ENCODE data around the gene FANCD2. TPM values are rescaled to one million over a fixed set of nuclear protein-coding genes. Genes with fewer than 3 reads are reported as not detected.

The FANCD2 gene
- total RNA-seq, 1 donor from 2014 or later, result 54.6 TPM

DNA sequence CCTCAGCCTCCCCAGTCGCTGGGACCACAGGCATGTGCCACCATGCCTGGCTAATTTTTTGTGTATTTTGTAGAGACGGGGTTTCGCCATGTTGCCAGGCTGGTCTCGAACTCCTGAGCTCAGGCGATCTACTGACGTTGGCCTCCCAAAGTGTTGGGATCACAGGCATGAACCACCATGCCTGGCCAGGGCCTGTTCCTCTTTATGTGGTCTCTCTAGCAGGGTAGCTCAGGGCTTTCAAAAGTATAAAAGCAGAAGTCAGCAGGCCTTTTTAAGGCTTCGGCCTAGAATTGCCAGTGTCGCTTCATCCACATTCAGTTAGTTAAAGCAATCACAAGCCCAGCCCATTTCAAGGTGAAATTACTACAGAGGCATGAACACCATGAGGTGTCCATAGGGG is 123.0 kb downstream of the FANCD2 start:
- Histone ChIP-seq H3K27ac (no peak overlapping the region), H3K4me1 (peaks cover 0 to 9% of the 10 kb centered on the region in 2 donors), H3K4me3 (no peak overlapping the region), H3K27me3 (no peaks in the 10 kb centered on the region), H3K36me3 (peaks cover 39 to 55% of the 10 kb centered on the region in 2 donors), H3K9me3 (no peaks in the 10 kb centered on the region)
- intact Hi-C loops (cut with DNase I), result loop anchor here (10.0 kb wide), 1 partner anchor 414 kb away; the partner anchor contains the start of gene BRPF1
- TF ChIP-seq, protein P1, sequence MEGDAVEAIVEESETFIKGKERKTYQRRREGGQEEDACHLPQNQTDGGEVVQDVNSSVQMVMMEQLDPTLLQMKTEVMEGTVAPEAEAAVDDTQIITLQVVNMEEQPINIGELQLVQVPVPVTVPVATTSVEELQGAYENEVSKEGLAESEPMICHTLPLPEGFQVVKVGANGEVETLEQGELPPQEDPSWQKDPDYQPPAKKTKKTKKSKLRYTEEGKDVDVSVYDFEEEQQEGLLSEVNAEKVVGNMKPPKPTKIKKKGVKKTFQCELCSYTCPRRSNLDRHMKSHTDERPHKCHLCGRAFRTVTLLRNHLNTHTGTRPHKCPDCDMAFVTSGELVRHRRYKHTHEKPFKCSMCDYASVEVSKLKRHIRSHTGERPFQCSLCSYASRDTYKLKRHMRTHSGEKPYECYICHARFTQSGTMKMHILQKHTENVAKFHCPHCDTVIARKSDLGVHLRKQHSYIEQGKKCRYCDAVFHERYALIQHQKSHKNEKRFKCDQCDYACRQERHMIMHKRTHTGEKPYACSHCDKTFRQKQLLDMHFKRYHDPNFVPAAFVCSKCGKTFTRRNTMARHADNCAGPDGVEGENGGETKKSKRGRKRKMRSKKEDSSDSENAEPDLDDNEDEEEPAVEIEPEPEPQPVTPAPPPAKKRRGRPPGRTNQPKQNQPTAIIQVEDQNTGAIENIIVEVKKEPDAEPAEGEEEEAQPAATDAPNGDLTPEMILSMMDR (IDR thresholded peaks at IDR 0.05), result no peak
- no peak for DNase-seq (ENCODE audit: low spot score in 2 of 2)

DNA sequence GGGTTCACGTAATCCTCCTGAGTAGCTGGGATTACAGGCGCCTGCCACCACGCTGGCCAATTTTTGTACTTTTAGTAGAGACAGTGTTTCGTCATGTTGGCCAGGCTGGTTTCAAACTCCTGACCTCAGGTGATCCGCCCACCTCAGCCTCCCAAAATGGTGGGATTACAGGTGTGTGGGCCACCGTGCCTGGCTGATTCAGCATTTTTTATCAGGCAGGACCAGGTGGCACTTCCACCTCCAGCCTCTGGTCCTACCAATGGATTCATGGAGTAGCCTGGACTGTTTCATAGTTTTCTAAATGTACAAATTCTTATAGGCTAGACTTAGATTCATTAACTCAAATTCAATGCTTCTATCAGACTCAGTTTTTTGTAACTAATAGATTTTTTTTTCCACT is 124.8 kb downstream of the FANCD2 start:
- H3K36me3 ChIP-seq, result peaks cover 39 to 55% of the 10 kb centered on the region in 2 donors
- no peak for DNase-seq (ENCODE audit: low spot score in 2 of 2)
- H3K4me1 ChIP-seq, result no peaks in the 10 kb centered on the region
- intact Hi-C loops (cut with DNase I), result no loop called here
- H3K27ac ChIP-seq, result no peak overlapping the region
- no peaks in the 10 kb centered on the region for H3K9me3 ChIP-seq
- TF ChIP-seq, protein P1 (IDR thresholded peaks at IDR 0.05), result no peak
- H3K27me3 ChIP-seq, result no peaks in the 10 kb centered on the region
- no peak overlapping the region for H3K4me3 ChIP-seq

Other genes starting within 250 kb of the FANCD2 start
- 106 TPM for gene TADA3, start 234.0 kb upstream of the FANCD2 start, total RNA-seq
- 160 TPM for gene ARPC4, start 233.4 kb upstream of the FANCD2 start, total RNA-seq
- gene TTLL3, start 216.2 kb upstream of the FANCD2 start, total RNA-seq, result 47.0 TPM
- 30.7 TPM for gene RPUSD3, start 182.4 kb upstream of the FANCD2 start, total RNA-seq
- 29.9 TPM for gene CIDEC, start 146.2 kb upstream of the FANCD2 start, total RNA-seq
- 55.2 TPM for gene JAGN1, start 135.8 kb upstream of the FANCD2 start, total RNA-seq
- 21.7 TPM for gene IL17RE, start 123.6 kb upstream of the FANCD2 start, total RNA-seq
- 82.5 TPM for gene IL17RC, start 109.3 kb upstream of the FANCD2 start, total RNA-seq
- 35.8 TPM for gene CRELD1, start 92.6 kb upstream of the FANCD2 start, total RNA-seq
- 1.1 TPM for gene PRRT3, start 74.0 kb upstream of the FANCD2 start, total RNA-seq
- 12.3 TPM for gene EMC3, start 39.6 kb upstream of the FANCD2 start, total RNA-seq
- gene FANCD2OS, start 81.8 kb downstream of the FANCD2 start, total RNA-seq, result not detected
- 87.3 TPM for gene BRK1, start 89.2 kb downstream of the FANCD2 start, total RNA-seq
- 34.4 TPM for gene VHL, start 115.3 kb downstream of the FANCD2 start, total RNA-seq
- 1.3 TPM for gene IRAK2, start 138.5 kb downstream of the FANCD2 start, total RNA-seq
- gene TATDN2, start 222.0 kb downstream of the FANCD2 start, total RNA-seq, result 29.1 TPM